Measurements from ENCODE around the gene TMC3.

The TMC3 gene

DNA sequence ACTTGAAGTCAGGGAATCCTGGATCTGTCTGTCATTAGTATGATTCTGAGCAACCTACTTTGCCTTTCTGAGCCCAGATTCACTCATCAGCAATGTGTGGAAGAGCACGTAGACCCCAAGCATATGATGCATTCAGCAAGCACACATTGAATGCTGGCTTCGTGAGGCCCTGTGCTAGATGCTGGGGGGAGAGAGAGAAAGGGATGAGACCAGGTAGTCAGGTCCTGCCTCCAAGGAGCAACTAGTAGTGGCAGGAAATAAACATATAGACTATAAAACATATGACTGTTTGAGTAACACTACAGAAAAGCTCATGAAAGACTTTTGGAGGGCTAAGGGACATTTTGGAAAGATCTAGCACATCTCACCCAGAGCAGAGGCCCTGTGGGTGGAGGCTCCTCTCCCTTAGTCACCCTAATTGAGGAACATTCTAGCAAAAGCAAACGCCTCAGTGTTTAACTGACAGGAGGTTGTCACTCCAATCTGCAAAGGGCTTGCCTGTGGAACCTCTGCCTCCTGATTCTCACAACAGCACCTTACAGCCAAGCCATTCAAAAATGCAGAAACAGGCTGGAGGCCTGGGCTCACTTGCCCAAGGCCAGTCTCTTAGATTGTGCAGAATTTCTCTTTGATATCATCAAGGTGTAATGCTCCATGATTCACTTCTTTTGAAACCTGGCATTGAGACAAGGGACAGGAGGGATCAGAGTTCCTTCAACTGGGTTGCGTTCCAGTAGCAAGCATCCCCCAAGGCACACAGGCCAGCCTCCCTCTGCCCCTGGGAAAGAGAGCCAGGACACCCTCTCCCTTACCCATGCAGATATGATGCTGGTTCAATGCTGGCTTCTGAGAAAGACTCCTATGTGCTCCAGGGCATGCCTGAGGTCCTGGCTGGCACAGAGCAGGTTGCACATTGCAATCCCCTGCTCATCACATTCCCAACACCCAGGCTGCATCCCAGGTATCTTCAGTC is 76.1 kb downstream of the TMC3 start:
- no peak for DNase-seq (ENCODE audit: low spot score)

DNA sequence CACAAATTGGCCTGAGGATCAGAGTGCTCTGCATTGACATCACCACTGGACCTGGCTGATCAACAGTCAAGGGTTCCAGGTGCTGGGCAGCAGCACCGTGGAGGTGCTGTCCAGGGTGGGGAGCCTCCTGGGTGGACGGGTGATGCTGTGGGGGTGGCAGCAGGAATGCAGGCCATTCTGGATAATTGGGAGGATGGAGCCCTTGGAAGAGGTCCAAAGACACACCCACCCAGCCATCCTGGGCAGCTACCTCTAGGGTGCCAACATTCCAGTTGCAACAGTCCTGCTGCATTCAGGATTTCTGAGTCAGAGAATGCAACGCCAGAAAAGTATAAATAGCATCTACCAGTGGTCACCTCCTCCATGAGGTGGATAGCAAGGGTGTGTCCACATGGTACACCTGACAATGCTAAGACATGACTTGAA is 76.9 kb downstream of the TMC3 start:
- no peak for DNase-seq (ENCODE audit: low spot score)

DNA sequence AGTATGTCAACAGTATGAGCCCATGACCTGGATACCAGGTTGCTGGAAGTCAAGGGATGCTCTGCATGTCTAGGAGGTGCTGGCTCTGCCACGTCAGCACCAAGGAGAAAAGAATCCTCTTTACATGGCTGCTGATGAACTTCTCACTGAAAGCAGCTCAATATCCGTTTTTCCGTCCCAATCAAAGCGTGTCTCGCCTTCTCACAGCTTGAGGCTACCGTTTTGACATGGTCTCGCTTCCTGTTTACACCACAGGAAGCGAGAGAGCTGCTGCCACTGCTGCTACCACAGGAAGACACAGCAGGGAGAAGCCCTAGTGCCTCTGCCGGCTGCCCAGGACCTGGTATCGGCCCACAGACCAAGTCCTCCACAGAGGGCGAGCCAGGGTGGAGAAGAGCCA is 77.3 kb downstream of the TMC3 start:
- DNase-seq (ENCODE audit: low spot score), result peak; percentile 40

DNA sequence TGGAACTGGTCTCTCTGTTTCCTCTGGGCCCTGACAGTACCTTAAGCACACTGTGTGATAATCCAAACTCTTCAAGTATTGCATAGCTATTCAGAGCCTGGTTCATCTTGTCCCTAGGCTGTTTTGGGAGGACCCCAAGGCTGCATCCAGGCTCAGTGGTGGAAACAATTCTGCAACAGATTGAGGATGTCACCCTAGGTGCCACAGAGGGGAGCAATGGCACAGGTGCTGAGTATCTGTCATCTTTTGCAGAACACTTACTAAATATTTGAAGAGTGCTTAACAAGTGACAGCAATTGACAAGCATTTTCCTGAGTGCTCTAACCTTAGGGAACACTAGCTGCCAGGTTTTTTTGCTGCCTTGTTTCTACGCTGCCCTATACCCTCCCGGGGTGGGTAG is 77.8 kb downstream of the TMC3 start:
- no peak for DNase-seq (ENCODE audit: low spot score)

DNA sequence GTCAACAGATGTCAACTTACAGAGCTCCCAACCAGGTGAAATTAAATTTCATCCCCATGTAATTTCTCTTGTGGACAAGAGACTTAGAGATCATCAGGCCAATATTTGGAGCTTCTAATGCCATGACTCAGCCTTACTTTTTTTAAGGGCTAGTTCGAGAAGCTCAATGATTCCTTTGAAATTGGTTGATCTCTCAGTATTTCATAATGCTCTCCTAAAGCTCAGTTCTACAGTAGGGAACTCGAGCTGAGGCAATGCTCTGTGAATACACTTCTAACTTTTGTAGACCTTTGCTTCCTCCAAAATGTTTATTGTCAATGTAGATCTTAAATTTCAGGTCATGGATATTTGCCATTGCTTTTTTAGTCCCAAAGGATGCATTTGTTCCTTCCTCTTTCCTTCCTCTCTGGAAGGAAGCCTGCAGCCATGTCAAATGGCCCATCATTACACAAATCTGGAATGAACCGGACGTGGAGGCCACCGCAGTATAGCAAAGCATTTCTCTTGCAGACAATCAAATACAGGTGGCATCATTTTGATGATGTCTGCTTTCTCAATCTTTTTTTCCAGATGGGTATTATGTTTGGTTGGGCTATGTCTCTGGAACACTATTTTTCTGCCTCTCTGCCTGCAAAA is 78.4 kb downstream of the TMC3 start:
- DNase-seq (ENCODE audit: low spot score), result no peak

DNA sequence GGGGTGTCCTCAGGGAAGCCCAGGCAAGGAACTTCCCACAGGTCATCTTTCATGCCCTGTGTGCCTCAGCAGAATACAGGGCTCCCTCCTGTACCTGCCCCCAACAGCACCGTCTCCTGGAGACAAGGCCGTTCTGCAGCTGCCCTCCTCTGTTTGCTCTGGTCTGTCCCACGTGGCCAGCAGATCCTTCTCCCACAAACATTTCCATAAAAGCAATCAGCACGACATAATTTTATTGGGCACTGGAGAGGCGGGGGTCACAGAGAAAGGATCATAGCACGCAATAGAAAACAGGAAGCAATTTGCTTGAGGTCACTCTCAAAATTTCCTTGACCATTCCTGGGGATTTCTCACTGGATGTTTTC is 79.5 kb downstream of the TMC3 start:
- no peak for DNase-seq (ENCODE audit: low spot score)

DNA sequence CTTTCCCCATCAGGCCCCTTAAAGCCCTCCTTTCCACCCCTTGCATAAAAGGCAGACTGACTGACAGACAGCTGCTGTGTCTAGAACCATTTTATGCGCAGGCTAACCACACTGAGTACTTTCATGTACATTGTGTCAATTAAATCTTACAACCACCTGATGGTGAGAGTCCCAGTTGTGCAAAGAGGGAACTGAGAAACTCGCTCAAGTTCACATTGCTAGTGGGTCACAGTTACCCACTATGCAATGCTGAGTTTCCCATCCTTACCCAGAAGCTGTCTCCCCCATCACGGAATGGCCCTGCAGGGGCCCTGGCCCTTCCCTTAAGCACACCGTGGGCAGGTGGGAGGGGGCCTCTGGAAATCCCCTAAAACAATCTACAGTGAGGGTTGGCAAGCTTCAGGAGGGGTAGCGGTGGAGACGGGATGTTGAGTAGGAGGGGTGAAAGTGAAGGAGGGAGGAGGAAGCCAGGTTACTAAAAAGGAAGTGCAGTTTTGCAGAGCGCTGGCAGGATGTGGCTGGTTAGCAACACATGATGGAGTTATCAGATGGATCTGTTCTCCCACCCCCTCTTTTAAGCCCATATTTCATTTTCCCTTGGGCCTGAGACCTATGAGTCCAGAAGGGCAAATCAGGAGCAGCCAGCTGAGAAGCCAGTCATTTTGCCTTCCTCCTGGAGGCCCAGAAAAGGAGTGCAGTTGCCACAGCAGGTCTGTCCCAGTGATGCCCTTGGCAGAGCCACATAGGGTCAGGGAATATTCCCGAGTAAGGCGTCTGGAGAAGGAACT is 80.1 kb downstream of the TMC3 start:
- peak; percentile 54 for DNase-seq (ENCODE audit: low spot score)

DNA sequence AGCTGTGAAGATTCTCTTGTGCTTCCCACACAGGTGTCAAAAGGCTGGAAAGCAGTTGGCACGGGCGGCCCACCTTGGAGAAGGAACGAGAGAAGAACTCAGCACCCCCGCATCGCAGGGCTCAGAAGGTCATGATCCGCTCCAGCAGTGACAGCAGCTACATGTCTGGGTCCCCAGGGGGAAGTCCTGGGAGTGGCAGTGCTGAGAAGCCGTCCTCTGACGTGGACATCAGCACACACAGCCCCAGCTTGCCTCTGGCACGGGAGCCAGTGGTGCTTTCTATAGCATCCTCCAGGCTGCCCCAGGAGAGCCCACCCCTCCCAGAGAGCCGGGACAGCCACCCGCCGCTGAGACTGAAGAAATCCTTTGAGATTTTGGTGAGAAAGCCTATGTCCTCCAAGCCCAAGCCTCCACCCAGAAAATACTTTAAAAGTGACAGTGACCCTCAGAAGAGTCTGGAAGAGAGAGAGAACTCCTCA is 81.5 kb downstream of the TMC3 start:
- DNase-seq (ENCODE audit: low spot score), result peak; percentile 60

DNA sequence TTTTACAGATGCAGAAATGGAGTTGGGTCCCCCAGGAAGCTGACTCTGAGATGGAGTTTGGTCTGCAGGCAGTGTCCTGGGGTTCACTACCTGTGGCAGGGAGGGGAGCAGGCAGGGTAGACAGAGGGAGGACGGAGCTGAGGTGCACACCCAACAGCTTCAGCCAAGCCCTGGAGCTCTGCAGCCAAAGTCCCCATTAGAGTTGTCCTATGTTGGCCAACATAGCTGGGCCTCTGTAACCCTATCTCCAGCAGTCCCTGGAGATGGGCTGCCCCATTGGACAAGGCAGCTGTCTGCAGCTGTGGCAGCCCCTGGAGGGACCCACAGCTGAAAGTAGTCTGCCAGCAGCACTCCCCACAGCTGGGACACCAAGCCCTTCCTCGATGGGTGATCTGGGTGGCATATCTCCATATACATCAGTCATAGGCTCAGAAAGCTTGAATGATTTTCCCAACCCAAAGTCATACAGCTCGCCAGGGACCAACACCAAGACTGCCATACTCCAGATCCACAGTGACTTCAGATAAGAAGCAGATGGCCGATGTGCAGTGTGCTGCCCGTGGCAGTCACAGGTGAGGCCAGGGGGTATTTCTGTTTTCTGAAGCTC is 82.0 kb downstream of the TMC3 start:
- no peak for DNase-seq (ENCODE audit: low spot score)

DNA sequence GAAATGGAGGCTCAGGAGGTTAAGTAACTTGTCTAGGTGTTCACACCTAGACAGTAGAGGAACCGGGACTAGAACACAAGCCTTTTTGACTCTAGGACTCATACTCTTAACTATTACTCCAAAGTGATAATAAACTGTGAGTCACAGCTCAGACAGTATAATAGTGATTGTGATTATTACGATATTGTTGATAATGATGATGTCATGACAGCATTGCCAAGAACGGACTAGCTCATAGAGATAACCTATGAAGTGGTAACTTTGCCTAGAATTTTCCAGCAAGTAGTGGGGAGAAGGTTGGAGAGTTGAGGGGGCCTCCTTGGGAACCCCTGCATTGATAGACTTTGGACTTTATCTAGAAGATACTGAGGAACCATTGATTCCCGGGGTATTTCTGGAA is 84.1 kb downstream of the TMC3 start:
- no peak for DNase-seq (ENCODE audit: low spot score)

DNA sequence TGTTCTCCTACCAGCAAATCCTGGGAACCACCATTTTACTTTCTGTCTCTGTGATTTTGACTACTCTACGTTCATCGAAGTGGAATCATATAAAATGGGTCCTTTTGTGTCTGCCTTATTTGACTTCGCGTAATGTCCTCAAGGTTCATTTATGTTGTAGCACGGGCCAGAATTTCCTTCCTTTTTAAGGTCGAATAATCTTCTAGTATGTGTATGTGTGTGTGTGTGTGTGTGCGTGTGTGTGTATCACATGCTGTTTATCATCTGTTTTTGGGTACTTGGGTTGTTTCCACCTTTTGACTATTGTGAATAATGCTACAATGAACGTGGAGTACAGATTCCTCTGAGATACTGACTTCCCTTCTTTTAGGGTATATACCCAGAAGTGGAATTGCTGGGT is 85.4 kb downstream of the TMC3 start:
- no peak for DNase-seq (ENCODE audit: low spot score)

DNA sequence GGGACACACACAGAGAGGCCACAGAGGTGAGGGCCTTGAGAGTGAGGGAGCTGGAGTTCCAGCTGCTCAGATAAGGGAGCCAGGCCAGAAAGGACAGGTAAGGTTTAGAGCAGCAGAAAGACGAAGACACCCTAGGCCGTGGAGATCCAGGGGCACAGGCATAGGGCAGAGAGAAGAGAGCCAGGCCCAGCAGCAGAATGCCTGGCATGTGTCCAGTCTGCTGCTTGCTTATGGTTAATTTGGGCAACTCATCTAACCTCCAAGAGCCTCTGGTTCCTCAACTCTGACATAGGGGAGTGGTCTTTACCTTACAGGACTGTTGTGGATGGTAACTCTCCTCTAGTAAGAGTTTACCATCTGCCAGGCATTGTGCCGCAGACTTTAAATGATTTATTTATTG is 86.0 kb downstream of the TMC3 start:
- DNase-seq (ENCODE audit: low spot score), result no peak

DNA sequence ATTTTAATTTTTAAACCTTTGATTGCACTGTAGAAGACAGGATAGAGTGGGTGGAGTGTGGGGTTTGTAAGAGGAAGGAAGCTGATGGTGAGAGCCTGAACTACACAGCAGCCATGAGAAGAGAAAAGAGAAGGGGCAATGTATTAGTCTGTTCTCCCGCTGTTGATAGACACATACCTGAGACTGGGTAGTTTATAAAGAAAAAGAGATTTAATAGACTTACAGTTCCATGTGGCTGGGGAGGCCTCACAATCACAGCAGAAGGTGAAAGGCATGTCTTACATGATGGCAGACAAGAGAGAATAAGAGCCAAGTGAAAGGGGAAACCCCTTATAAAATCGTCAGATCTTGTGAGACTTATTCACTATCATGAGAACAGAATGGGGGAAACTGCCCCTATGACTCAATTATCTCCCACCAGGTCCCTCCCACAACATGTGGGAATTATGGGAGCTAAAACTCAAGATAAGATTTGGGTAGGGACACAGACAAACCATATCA is 87.3 kb downstream of the TMC3 start:
- DNase-seq (ENCODE audit: low spot score), result no peak

DNA sequence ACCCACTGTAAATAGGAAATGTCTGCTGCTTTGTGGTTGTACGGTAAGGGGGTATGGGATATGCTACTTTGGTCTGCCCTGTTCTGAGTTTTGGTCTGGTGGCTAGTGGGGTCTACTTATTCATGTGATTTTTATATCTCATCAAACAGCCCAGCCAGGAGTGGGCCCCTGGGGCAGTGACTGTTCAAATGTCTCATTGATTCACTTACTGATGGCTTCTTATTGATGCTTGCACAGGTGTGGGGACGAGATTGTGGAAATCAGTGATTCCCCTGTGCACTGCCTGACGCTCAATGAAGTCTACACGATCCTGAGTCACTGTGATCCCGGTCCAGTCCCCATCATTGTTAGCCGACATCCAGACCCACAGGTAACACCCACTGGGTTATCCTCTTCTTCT is 88.6 kb downstream of the TMC3 start:
- no peak for DNase-seq (ENCODE audit: low spot score)

DNA sequence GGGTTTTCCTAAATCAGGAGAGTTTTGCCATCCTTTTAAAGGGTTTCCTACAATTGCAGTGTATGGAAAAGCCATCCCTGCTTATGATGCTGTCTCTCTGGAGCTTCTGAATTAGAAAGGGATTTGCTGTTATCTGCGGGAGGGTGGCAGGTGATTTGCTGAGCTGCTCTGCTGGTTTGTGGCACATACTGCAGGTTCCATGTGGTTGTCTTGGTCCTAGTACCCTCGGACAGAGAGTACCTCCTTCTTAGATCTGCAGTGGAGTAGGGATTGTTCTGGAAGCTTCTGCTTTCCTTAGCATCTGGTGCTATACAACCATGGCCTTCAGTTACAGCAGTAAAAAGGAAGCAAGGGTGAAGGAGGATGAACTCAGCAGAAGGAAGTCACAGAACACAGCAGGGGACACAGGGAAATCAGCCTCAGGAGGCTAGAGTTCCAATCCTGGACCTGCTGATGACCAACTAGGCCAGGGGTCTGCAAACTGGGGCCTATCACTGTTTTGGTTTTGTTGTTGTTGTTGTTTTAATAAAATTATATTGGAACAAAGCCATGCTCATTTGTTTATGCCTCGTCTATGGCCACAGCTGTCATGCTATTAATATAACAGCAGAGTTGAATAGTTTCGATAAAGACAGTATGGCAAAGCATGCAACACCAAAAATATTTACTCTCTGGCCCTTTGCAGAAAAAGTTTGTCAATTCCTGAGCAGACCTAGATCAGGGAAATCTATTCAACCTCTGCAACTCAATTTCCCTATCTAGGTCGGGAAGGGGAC is 89.6 kb downstream of the TMC3 start:
- no peak for DNase-seq (ENCODE audit: low spot score)

DNA sequence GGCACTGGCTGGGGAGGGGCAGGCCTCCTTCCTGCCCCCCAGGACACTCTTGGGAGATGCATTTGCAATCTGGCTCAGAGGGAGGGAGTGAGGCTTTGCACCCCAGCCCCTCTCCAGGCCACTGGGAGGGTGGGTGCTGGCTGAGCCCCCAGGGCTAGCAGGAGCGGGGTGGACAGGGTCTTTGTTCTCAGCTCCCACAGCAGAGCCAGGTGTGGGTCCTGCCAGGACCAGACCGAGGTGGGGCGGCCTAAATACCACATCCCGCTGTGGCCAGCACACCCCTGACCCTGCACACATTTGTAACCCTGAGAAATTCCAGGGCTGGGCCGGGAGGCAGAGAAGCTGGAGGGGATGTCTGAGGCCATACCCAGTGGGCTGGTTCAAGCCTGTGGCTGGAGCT is 91.1 kb downstream of the TMC3 start:
- no peak for DNase-seq (ENCODE audit: low spot score)

DNA sequence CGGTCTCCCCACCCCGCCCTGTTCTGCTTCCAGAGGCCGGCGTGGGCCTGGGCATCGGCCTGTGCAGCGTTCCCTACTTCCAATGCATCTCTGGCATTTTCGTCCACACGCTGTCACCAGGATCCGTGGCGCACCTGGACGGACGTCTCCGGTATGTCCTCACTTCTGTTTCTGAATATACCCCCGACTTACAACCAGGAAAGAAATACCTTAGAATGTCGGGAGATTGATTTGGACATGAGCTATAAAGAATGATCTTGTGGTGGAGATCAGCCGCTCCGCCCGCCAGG is 91.5 kb downstream of the TMC3 start:
- DNase-seq (ENCODE audit: low spot score), result no peak

DNA sequence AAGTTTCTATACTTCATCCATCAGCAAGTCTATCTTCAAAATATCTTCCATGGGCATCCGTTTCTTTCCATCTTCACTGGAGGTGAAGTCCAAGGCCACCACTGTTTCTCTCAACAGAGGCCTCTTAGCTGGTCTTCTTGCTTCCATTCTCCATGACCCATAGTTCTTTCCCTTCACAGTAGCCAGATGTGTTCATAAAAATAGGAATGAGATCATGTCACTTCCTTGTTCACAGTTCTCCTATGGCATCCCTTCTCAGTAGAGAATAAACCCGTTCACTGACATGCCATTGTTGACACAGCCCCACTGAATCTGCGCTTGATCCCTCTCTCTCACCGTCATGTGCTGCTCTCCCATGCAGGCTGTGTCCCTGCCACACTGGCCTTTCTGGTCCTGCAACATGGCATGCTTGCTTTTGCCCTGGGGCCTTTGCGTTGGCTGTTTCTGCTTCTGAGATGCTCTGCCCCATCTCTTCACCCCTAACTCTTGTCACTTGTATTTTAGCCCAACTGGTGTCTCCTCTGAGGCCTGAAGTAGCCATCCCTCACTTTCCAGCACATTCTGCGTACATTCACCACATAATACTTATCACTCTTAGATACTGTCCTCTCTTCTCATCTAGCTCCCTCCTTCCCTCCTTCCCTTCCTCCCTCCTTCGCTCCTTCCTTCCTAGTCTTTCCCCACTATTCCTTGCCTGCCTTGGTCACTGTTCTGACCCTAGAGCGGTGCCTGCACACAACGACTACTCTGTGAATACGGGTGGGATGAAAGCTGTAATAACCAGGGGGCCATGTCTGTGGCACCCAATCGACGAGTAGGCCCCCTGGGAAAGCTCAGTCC is 92.0 kb downstream of the TMC3 start:
- DNase-seq (ENCODE audit: low spot score), result no peak

DNA sequence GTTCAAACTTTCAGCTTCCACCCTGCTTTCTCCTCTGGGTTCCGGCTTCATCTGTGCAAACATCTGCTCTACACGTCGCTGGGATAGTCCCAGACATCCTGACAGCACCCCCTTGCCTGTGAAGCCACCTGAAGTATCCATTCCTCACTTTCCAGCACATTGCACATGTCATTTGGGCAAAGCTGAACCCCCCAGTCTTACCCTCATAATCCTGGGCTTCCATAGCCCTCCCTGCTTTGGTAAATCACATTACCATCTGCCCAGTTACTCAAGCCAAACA is 92.6 kb downstream of the TMC3 start:
- DNase-seq (ENCODE audit: low spot score), result no peak
